GM23338 (cell line): ENCODE measurements around the gene PCMT1. TPM values are rescaled to one million over a fixed set of nuclear protein-coding genes. Genes with fewer than 3 reads are reported as not detected.

Experiments used
- CTCF ChIP-seq, 2 experiments: fragments of 200-600 bp in 1 of 2; sonication (generic) in 1 of 2; conservative IDR thresholded peaks; 2 replicates each; pipeline versions ENCODE4 v1.5.1 to v1.6.1; 2016 to 2017; ENCODE audit warnings: antibody characterized with exemption in 2 of 2, low read depth in 2 of 2, mild to moderate bottlenecking in 2 of 2, moderate library complexity in 1 of 2
- ZNF462 ChIP-seq: fragments of 250-450 bp; sonication (Bioruptor Pico); IDR thresholded peaks from 2 replicates; pipeline ENCODE4 v1.5.0; 2020; ENCODE audit warnings: mild to moderate bottlenecking, moderate library complexity
- polyA plus RNA-seq: library from polyadenylated mRNA; unstranded; fragments of >200 nt; fragmentation: Nextera tagmentation; extraction: Ambion mirVana; gene quantifications from 2 replicates; pipeline ENCODE4 v1.2.1, GENCODE V29; 2016
- total RNA-seq: library from RNA; depleted of rRNA; stranded (reverse); fragments of >200 nt; shearing (Covaris generic); gene quantifications from 2 replicates; pipeline ENCODE4 v1.2.3, GENCODE V29; 2014
- TF ChIP-seq, protein P1 (sequence below): IDR thresholded peaks from one replicate; pipeline ENCODE4 v1.6.1; 2018; ENCODE audit warnings: antibody characterized with exemption; ENCODE audit not compliant: unreplicated experiment

PCMT1 gene
- total and polyA plus RNA-seq, 2 experiments from 2014 or later, result 87.6 to 168 TPM

- no peak for TF ChIP-seq ZNF462 (CRISPR knock-in tag)
- no peak for TF ChIP-seq CTCF (conservative IDR thresholded peaks at IDR 0.05; ENCODE audit: low read depth in 2 of 2)
- TF ChIP-seq, protein P1, sequence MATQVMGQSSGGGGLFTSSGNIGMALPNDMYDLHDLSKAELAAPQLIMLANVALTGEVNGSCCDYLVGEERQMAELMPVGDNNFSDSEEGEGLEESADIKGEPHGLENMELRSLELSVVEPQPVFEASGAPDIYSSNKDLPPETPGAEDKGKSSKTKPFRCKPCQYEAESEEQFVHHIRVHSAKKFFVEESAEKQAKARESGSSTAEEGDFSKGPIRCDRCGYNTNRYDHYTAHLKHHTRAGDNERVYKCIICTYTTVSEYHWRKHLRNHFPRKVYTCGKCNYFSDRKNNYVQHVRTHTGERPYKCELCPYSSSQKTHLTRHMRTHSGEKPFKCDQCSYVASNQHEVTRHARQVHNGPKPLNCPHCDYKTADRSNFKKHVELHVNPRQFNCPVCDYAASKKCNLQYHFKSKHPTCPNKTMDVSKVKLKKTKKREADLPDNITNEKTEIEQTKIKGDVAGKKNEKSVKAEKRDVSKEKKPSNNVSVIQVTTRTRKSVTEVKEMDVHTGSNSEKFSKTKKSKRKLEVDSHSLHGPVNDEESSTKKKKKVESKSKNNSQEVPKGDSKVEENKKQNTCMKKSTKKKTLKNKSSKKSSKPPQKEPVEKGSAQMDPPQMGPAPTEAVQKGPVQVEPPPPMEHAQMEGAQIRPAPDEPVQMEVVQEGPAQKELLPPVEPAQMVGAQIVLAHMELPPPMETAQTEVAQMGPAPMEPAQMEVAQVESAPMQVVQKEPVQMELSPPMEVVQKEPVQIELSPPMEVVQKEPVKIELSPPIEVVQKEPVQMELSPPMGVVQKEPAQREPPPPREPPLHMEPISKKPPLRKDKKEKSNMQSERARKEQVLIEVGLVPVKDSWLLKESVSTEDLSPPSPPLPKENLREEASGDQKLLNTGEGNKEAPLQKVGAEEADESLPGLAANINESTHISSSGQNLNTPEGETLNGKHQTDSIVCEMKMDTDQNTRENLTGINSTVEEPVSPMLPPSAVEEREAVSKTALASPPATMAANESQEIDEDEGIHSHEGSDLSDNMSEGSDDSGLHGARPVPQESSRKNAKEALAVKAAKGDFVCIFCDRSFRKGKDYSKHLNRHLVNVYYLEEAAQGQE, result no peak
These were observed 96.0 kb downstream of the PCMT1 start (continued) for GRCh38 chr6:149845549-149845948.
